Transverse colon (tissue), 4 donors: ENCODE measurements around the gene POF1B. TPM values are rescaled to one million over a fixed set of nuclear protein-coding genes. Genes with fewer than 3 reads are reported as not detected.

ENCODE experiments used
- DNase-seq: peaks from one replicate; pipeline ENCODE4 v3.0.0-alpha.2; 2019
- H3K27ac ChIP-seq, 4 donors: fragments of 200-600 bp; sonication (generic); 2 replicates each; pipeline ENCODE4 v1.5.1; 2016 to 2018; ENCODE audit warnings: inconsistent platforms in 4 of 4
- H3K27me3 ChIP-seq: fragments of 200-600 bp; sonication (generic); 2 replicates; pipeline ENCODE4 v1.5.1; 2017; ENCODE audit warnings: inconsistent platforms
- H3K36me3 ChIP-seq, 4 donors: fragments of 200-600 bp; sonication (generic); 2 replicates each; pipeline ENCODE4 v1.5.1; 2017 to 2019; ENCODE audit warnings: inconsistent platforms in 4 of 4
- H3K4me1 ChIP-seq, 4 donors: fragments of 200-600 bp; sonication (generic); 2 replicates each; pipeline ENCODE4 v1.5.1; 2017 to 2020; ENCODE audit warnings: inconsistent platforms in 4 of 4
- H3K4me3 ChIP-seq, 4 donors: fragments of 200-600 bp; sonication (generic); 1 replicate in 1 of 4; 2 replicates in 3 of 4; pipeline versions ENCODE4 v1.5.1 to v1.6.1; 2017 to 2019; ENCODE audit warnings: inconsistent platforms in 4 of 4
- H3K9me3 ChIP-seq, 2 donors: fragments of 200-600 bp; sonication (generic); 2 replicates each; pipeline ENCODE4 v1.5.1; 2017 to 2019; ENCODE audit warnings: inconsistent platforms in 2 of 2
- CTCF ChIP-seq, 5 experiments: fragments of 200-600 bp in 3 of 5; fragments of 450-650 bp in 2 of 5; sonication (generic) in 3 of 5; IDR thresholded peaks; 1 replicate in 2 of 5; 2 replicates in 3 of 5; pipeline ENCODE4 v1.5.1; 2016 to 2017; ENCODE audit warnings: antibody characterized with exemption in 5 of 5, inconsistent platforms in 3 of 5, mild to moderate bottlenecking in 2 of 5, moderate library complexity in 1 of 5
- EP300 ChIP-seq: sonication (generic); formaldehyde crosslinking; IDR thresholded peaks from one replicate; pipeline ENCODE4 v1.6.1; 2017; ENCODE audit warnings: antibody characterized with exemption, low read depth
- POLR2A ChIP-seq: fragments of 450-650 bp; IDR thresholded peaks from one replicate; pipeline ENCODE4 v1.6.1; 2016; ENCODE audit warnings: antibody characterized with exemption, mild to moderate bottlenecking, moderate library complexity
- POLR2AphosphoS5 ChIP-seq, 3 donors: sonication (generic); formaldehyde crosslinking; IDR thresholded peaks; one replicate each; pipeline ENCODE4 v1.6.1; 2016; ENCODE audit warnings: antibody characterized with exemption in 3 of 3
- WGBS, 2 donors: methylation state at CpG; one replicate each; pipeline ENCODE4 v1.1.5; 2018; ENCODE audit warnings: low coverage in 1 of 2; 5-methylcytosine and 5-hydroxymethylcytosine counted together
- in situ Hi-C, 4 donors: fragments of 200-750 bp; cut with MboI; loops; one replicate each; pipeline versions ENCODE4 v1.15.0 to v1.15.1; 2017; ENCODE audit warnings: low sequenced_read_pairs in 3 of 4, low pct_ligation_motif_present in 1 of 4, low pct_unique_long_range_greater_than_20kb in 1 of 4
- intact Hi-C: fragments of 100-400 bp; cut with DNase I; formaldehyde crosslinking; loops from one replicate; pipeline ENCODE4 v1.15.1; 2023; ENCODE audit warnings: low total_unique reads
- total RNA-seq, 4 donors: library from RNA; depleted of rRNA; stranded (reverse); fragments of >200 nt; gene quantifications; one replicate each; pipeline ENCODE4 v1.1.0, GENCODE V29; 2016

Gene POF1B
- total RNA-seq, 4 donors from 2014 or later, result 40.8 to 140 (median 116) TPM

GRCh38 chrX:85243155-85243554 is 136.3 kb downstream of the POF1B start:
- no peak for DNase-seq
- Histone ChIP-seq H3K4me1 (peaks cover 0 to 6% (median 0%) of the 10 kb centered on the region in 4 donors), H3K36me3 (no peaks in the 10 kb centered on the region), H3K27me3 (no peaks in the 10 kb centered on the region), H3K4me3 (no peak overlapping the region), H3K9me3 (no peaks in the 10 kb centered on the region), H3K27ac (no peak overlapping the region)
- WGBS, 2 donors, result 50 to 63% methylated on average over 1 to 2 of the region's 2 CpGs
- intact Hi-C loops (no loop called here), in situ Hi-C loops (no loop called here)
- TF ChIP-seq EP300 (no peak), POLR2A (no peak), CTCF (IDR thresholded peaks at IDR 0.05) (no peak), POLR2AphosphoS5 (IDR thresholded peaks at IDR 0.05) (no peak)

Other genes starting within 250 kb of the POF1B start
- gene SATL1, start 135.9 kb downstream of the POF1B start, total RNA-seq, result under 1 TPM in 1 of 4 donors, not detected in 3; 0.32 TPM
- 1 to 10 TPM in 2 of 4 donors, under 1 TPM in 1, not detected in 1; 1.00 to 3.8 (median 1.1) TPM for gene ZNF711, start 135.7 kb downstream of the POF1B start, total RNA-seq